ENCODE measurements around the gene TMEM145.
A peak's percentile ranks its signal among the peaks of the same experiment; 100 is the strongest.
"Not testable (repeated sequence)": the region's sequence is repeated elsewhere in the genome, so short reads cannot be mapped to it uniquely, and the experiment has no call there.

Gene TMEM145

DNA sequence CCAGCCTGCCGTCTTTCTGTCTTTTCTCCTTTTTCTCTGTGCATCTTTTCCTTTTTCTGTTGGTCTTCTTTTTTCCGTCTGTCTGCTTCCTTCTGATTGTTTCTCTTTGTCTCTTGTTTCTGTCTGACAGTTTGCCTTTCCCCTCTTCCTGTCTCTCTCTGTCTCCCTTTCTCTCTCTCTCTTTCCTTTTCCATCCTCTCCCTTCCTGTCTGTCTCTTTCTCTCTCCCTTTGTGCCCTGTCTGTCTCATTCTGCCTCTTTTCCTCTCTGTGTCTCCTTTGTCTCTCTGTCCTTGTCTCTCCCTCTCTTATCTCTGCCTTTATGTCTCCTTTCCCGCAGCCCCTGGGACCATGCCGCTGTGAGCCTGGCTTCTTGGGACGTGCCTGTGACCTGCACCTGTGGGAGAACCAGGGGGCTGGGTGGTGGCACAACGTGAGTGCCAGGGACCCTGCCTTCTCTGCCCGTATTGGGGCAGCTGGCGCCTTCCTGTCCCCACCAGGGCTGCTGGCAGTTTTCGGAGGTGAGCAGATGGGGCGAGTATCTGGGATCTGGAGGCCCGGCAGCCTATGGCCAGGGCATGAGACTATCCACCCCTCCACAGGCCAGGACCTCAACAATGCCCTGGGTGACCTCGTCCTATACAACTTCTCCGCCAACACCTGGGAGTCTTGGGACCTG, 21.7 kb downstream of the TMEM145 start:
- no peak for DNase-seq (ENCODE audit: low read depth)

DNA sequence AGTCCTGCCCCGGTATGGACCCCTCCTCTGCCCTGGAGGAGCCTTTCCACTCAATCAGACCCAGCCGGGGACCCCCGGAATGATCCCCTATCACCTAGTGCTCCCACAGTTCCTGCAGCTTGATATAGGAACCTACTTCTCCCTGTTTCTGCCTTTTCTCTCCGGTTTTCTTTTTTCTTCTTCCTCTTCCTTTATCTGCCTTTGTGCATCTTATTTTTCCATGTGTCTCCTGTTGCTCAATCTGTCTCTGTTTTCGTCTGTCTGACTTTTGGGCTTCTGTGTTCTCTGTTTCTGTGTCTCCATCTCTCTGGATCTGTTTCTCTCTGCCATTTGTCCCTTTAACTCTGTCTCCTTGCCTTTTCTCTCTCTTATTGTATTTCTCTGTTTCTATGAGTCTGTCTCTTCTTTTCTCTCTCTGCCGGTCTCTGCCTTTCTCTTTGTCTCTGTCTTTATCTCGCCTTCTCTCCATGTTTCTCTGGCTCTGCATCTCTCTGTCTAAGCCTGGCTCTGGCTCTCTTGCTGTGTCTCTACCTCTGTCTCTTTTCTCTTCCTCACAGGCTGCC, 22.3 kb downstream of the TMEM145 start:
- no peak for DNase-seq (ENCODE audit: low read depth)

DNA sequence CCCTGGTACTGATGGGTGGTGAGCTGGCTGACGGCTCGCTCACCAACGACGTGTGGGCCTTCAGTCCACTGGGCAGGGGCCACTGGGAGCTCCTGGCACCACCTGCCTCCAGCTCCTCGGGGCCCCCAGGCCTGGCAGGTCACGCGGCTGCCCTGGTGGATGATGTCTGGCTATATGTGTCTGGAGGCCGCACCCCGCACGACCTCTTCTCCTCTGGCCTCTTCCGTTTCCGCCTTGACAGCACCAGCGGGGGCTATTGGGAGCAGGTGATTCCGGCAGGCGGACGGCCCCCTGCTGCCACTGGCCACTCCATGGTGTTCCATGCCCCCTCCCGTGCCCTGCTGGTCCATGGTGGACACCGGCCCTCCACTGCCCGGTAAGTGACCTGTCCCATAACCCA, 22.9 kb downstream of the TMEM145 start:
- DNase-seq (ENCODE audit: low read depth) = no peak

DNA sequence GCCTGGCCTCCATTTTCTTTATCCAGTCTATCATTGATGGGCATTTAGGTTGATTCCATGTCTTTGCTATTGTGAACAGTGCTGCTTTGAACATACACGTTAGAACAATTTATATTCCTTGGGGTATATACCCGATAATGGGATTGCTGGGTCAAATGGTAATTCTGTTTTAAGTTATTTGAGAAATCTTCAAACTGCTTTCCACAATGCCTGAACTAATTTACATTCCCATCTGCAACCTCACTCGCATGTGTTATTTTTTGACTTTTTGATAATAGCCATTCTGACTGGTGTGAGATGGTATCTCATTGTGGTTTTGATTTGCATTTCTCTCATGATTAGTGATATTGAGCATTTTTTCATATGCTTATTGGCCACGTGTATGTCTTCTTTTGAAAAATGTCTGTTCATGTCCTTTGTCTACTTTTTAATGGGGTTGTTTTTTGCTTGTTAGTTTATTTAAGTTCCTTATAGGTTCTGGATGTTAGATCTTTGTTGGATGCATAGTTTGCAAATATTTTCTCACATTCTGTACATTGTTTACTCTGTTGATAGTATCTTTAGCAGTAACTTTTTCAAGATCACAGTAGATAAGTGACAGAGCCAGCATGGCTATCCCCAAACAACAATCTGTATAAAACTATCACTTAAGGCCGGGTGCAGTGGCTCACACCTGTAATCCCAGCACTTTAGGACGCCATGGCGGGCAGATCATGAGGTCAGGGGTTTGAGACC, 26.2 kb downstream of the TMEM145 start:
- DNase-seq (ENCODE audit: low read depth) = not testable (repeated sequence)

DNA sequence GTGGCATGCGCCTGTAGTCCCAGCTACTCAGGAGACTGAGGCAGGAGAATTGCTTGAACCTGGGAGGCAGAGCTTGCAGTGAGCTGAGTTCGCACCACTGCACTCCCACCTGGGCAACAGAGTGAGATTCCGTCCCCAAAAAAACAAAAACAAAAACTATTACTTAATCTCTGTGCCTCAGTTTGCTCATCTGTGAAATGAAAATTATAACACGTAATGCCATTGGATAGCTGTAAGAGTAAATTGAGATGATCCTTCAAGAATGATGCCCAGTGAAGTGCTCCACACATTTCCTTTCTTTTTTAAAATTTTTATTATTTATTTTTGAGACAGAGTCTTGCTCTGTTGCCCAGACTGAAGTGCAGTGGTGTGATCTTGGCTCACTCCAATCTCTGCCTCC, 26.8 kb downstream of the TMEM145 start:
- DNase-seq (ENCODE audit: low read depth) = not testable (repeated sequence)

DNA sequence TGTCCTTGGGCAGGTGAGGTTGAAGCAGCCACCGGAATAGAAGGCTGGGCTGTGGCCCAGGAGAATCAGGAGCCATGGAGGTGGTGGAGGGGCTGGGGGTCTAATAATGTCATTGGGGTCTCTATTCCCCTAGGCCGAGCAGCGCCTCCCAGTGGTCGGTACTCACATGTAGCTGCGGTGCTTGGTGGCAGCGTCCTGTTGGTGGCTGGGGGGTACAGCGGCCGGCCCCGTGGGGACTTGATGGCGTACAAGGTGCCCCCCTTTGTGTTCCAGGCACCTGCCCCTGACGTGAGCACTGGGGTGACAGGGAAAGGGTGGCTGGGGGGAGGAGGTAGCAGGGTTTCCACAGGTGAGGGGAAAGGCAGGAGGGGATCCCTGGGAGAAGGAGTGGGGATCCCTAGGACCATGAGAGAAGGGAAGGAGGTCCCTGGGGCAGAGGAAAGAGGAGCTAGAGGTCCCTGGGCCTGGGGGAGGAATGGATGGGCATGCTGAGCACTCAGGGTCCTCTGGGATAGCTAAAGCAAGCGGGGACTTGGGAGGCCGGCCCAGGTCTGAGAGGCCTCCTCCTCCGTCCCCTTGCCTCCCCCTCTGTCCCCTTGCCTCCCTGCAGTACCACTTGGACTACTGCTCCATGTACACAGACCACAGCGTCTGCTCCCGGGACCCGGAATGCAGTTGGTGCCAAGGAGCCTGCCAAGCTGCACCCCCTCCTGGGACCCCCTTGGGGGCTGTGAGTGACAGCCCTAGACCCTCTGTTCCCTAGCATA, 30.4 kb downstream of the TMEM145 start:
- DNase-seq (ENCODE audit: low read depth) = no peak

DNA sequence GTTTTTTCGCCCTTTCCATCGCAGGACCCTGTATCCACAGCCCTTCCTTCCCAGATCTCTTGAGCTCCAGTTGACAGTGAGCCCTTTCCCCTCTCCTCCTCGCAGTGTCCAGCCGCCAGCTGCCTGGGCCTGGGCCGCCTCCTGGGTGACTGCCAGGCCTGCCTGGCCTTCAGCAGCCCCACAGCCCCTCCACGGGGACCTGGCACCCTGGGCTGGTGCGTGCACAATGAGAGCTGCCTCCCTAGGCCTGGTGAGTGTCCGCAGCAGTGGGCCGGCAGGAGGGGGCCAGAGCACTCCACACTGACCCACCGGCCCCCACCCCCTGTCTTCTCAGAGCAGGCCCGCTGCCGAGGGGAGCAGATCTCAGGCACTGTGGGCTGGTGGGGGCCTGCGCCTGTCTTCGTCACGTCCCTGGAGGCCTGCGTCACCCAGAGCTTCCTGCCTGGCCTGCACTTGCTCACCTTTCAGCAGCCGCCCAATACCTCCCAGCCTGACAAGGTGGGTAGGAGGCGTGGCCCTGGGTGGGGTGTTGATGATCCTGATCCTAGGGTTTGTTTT, 31.3 kb downstream of the TMEM145 start:
- no peak for DNase-seq (ENCODE audit: low read depth)

DNA sequence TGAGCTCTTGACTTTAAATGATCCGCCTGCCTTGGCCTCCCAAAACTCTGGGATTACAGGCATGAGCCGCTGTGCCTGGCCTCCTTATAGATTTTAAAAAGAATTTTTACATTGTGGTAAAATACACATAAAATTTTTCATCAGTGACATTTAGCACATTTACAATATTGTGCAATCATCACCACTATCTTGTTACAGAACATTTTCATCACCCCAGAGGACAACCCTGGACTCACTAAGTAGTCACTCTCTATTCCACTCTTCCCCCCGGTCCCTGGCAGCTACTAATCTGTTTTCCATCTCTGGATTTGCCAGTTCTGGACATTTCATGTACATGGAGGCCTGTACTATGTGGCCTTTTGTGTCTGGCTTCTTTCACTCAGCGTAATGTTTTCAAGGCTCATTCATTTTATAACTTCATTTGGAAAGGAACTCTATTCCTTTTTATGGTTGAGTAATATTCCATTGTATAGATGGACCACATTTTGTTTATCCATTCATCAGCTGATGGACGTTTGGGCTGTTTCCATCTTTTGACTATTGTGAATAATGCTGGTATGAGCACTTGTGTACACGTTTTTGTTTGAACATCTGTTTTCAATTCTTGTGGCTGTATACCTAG, 32.2 kb downstream of the TMEM145 start:
- DNase-seq (ENCODE audit: low read depth) = peak; percentile 80

DNA sequence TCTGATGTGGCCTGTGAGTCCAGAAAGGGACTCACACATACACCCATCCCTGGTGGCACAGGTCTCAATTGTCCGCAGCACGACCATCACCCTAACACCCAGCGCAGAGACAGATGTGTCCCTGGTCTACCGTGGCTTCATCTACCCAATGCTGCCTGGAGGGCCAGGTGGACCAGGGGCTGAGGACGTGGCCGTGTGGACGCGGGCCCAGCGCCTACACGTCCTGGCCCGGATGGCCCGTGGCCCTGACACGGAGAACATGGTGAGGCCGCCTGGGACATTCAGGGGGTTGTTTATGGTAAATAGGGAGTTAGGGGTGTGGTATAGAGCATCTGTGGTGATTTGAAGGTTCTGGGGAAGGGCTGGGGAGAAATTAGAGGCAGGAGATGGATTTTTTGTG, 35.1 kb downstream of the TMEM145 start:
- no peak for DNase-seq (ENCODE audit: low read depth)

DNA sequence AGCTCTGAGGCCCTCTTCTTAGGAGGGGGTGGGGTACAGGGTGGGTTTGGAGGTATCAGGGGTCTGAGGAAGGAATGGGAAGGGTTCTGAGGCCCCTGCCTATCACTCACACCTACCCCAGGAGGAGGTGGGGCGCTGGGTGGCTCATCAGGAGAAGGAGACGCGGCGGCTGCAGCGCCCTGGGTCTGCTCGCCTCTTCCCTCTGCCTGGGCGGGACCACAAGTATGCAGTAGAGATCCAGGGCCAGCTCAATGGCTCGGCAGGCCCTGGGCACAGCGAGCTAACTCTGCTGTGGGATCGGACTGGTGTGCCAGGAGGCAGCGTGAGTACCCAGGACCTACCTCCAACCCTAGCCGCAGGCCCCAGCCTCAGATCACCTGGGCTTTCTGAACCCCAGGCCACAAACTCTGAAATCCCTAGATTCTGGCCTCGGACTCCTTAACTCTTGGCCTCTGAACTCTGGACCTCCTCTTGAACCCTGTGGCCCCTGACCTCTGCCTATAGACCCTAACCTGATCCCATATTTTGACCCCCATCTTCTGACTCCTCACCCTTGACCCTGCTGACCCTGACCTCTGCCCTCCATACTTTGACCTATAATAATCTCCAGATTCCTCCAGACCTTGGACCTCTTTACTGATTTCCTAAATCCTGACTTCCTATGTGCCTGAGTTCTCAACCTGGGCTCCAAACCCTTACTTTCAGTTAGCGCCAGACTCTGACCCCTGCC, 36.4 kb downstream of the TMEM145 start:
- no peak for DNase-seq (ENCODE audit: low read depth)

DNA sequence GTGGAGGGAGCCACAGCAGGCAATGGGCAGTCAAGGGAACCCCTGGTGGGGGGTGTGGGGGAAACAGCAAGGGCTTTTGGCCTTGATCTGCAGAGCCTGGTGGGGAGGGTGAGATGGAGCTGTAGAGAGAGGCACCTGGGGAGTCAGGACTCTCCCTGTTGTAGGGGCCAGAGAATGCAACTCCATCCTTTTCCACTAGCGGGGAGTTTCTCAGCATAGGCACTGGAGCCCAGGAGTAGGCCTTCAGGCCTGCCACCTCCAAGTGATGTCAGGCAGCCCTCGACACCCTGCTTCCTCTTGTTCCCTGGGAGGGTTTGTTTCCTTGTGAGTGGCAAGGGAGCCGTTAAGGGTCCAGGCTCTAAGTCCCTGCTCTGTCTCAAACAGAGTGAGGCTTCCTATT, 37.3 kb downstream of the TMEM145 start:
- DNase-seq (ENCODE audit: low read depth) = no peak

DNA sequence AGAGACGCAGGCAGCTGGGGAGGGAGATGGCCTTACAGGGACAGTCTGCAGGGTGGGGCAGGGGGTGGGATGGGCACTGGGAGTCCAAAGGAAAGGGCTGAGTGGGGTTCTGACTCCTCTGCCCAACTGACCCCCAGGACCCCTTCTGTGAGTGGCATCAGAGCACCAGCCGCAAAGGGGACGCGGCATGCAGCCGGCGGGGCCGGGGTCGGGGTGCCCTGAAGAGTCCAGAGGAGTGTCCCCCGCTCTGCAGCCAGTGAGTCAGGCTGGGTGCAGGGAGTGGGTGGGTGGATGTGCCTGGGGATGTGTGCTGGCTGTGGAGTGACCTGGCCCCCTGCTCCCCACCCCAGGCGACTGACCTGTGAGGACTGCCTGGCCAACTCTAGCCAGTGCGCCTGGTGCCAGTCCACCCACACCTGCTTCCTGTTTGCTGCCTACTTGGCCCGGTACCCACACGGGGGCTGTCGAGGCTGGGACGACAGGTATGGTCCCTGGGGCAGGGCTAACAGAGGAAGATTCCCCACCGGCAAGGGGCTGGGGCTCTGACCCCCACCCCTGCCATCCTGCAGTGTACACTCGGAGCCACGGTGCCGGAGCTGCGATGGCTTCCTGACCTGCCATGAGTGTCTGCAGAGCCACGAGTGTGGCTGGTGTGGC, 38.1 kb downstream of the TMEM145 start:
- no peak for DNase-seq (ENCODE audit: low read depth)

DNA sequence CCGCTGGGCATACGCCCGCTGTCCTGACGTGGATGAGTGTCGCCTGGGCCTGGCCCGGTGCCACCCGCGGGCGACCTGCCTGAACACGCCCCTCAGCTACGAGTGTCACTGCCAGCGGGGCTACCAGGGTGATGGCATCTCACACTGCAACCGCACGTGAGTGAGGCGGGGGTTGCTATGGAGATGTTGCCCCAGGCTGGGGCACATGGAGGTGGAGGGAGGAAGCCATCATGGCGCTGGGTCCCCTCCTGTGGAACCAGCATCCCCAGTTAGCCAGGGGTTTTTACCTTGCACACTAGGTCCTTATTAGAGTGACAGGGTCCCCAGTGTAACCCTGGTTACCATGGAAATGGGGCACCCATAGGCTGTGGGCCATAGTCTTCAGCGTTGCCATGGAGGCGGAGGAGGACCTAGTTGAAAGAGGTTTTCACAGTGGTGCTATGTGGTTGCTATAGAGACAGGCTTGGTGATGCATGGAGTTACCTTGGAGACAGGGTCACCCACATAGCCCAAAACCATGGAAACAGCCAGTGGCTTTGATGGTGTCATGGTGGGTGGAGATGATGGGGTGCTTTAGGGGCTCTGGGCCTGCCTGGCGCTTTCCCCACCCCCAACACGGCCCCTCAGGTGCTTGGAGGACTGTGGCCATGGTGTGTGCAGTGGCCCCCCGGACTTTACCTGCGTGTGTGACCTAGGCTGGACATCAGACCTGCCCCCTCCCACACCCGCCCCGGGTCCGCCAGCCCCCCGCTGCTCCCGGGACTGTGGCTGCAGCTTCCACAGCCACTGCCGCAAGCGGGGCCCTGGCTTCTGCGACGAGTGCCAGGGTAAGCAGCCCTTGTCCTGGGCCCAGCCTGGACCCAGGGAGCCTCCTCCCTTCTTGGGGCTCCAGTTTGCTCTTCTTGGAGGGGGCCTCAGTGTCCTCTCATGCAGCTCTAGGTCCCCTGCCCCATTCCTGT, 39.5 kb downstream of the TMEM145 start:
- DNase-seq (ENCODE audit: low read depth) = no peak

DNA sequence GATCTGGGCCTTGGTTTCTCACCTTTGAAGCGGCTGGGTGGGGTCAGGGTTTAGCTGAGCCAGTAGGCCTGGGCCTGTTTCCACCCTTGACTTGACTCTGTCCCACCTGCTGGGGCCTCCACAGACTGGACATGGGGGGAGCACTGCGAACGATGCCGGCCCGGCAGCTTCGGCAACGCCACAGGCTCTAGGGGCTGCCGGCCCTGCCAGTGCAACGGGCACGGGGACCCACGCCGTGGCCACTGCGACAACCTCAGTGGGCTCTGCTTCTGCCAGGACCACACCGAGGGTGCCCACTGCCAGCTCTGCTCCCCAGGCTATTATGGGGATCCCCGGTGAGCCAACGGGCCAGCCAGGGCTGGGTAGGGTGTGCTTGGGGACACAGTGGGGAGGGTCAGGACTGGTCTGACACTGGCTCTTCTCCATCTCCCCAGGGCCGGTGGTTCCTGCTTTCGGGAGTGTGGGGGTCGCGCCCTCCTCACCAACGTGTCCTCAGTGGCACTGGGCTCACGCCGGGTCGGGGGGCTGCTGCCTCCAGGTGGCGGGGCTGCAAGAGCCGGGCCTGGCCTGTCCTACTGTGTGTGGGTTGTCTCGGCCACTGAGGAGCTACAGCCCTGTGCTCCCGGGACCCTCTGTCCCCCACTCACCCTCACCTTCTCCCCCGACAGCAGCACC, 40.4 kb downstream of the TMEM145 start:
- DNase-seq (ENCODE audit: low read depth) = no peak

DNA sequence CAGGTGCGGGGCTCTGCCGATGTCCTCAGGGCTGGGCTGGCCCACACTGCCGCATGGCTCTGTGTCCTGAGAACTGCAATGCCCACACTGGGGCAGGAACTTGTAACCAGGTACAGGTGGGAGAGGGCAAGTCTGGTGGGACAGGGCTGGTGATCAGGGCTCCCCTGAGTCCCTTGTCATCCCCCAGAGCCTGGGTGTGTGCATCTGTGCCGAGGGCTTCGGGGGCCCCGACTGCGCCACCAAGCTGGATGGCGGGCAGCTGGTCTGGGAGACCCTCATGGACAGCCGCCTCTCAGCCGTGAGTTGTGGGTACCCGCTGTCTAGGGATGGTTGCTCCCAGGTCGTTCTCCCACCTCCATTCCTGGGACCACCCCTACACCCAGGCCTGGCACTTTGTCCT, 42.8 kb downstream of the TMEM145 start:
- DNase-seq (ENCODE audit: low read depth) = no peak

DNA sequence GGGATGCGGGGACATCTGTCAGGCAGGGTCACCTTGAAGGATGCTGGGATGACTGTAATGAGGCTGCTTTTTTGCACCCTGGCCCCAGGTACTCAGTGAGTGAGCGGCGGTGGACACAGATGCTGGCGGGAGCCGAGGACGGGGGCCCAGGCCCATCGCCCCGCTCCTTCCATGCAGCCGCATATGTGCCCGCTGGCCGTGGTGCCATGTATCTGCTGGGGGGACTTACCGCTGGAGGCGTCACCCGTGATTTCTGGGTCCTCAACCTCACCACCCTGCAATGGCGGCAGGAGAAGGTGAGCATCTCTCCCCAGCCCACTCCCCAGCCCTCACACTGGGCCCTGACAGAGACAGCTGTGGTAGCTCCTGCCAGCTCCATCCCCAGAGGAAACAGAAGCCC, 43.6 kb downstream of the TMEM145 start:
- DNase-seq (ENCODE audit: low read depth) = no peak

DNA sequence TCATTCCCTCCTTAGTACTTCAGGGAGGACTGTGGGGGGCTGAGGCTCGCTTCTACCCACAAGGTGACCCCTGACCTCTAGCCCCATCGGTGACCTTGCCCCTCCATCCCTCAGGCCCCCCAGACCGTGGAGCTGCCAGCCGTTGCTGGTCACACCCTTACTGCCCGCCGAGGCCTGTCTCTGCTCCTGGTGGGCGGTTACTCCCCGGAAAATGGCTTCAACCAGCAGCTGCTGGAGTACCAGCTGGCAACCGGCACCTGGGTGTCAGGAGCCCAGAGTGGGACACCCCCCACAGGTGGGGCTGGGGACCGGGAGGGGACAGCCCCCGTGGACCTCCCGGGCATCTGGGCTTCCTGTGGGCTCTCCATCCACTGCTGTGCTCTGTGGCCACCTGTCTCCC, 44.2 kb downstream of the TMEM145 start:
- DNase-seq (ENCODE audit: low read depth) = no peak

DNA sequence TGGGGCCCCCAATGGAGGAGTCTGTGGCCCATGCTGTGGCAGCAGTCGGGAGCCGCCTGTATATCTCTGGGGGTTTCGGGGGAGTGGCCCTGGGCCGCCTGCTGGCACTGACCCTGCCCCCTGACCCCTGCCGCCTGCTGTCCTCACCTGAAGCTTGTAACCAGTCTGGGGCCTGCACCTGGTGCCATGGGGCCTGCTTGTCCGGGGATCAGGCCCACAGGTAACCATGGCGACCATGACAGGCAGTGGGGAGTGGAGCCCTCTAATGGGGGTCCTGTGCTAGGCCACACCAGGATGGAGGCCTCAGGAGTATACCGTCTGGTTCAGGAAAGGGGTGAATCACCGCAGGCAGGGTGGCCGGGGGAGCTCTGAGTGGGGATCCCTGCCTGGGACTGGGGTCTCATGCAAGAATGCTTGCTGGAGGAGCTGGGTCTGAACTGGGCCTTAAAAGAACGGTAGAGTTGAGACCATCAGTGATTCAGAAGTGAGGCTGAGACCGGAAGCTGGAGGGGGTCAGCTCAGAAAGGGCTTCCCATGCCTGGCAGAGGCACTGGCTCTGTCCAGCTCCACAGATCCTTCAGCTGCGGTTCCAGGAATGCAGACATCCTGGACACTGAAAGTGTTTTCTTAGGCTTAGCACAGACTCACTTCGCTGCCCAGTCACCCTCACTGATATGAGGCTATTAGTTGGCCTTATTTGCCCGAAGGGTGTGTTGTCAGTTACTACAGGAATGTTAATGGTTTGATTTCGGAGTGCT, 47.9 kb downstream of the TMEM145 start:
- peak; percentile 37 for DNase-seq (ENCODE audit: low read depth)

Measured in iris pigment epithelial cell (primary cell).